CD4-positive, alpha-beta T cell treated with Interleukin-10 for 1 hour (primary cell): Measurements from ENCODE around the gene SPG11.

Experiments used
- DNase-seq: peaks from one replicate; pipeline ENCODE4 v3.0.0-alpha.2; 2020

Gene SPG11

GRCh38 chr15:44603126-44603525, 60.3 kb downstream of the SPG11 start:
- no peak for DNase-seq

GRCh38 chr15:44598892-44599291, 64.6 kb downstream of the SPG11 start:
- no peak for DNase-seq

GRCh38 chr15:44598066-44598465, 65.4 kb downstream of the SPG11 start:
- no peak for DNase-seq

- no peak for DNase-seq
Observed at GRCh38 chr15:44596511-44597010, 66.9 kb downstream of the SPG11 start.

GRCh38 chr15:44595656-44596510, 67.6 kb downstream of the SPG11 start:
- DNase-seq = no peak

- no peak for DNase-seq
Observed at GRCh38 chr15:44595246-44595645, 68.2 kb downstream of the SPG11 start.

- peak; percentile 73 for DNase-seq
Observed at GRCh38 chr15:44593042-44593736, 70.3 kb downstream of the SPG11 start.

GRCh38 chr15:44591326-44591725, 72.1 kb downstream of the SPG11 start:
- DNase-seq = no peak

- no peak for DNase-seq
Observed at GRCh38 chr15:44588541-44588940, 74.9 kb downstream of the SPG11 start.

GRCh38 chr15:44585633-44586032, 77.8 kb downstream of the SPG11 start:
- DNase-seq = no peak

GRCh38 chr15:44584162-44584749, 79.2 kb downstream of the SPG11 start:
- peak; percentile 66 for DNase-seq

GRCh38 chr15:44580105-44580504, 83.4 kb downstream of the SPG11 start:
- no peak for DNase-seq

- DNase-seq = no peak
Observed at GRCh38 chr15:44574734-44575133, 88.7 kb downstream of the SPG11 start.

GRCh38 chr15:44573386-44573785, 90.1 kb downstream of the SPG11 start:
- no peak for DNase-seq

GRCh38 chr15:44570361-44570760, 93.1 kb downstream of the SPG11 start:
- no peak for DNase-seq

- DNase-seq = no peak
Observed at GRCh38 chr15:44569316-44569715, 94.1 kb downstream of the SPG11 start.

GRCh38 chr15:44568338-44568737, 95.1 kb downstream of the SPG11 start:
- no peak for DNase-seq

- no peak for DNase-seq
Observed at GRCh38 chr15:44566155-44566540, 97.3 kb downstream of the SPG11 start.

GRCh38 chr15:44565387-44566154, 97.9 kb downstream of the SPG11 start:
- DNase-seq = no peak

- DNase-seq = peak; percentile 14
Observed at GRCh38 chr15:44560926-44561325, 102.5 kb downstream of the SPG11 start.

GRCh38 chr15:44554934-44555723, 108.3 kb downstream of the SPG11 start:
- DNase-seq = no peak

- no peak for DNase-seq
Observed at GRCh38 chr15:44550734-44551133, 112.7 kb downstream of the SPG11 start.
